IMR-90 (cell line): ENCODE results near the gene SLC44A1. TPM values are rescaled to one million over a fixed set of nuclear protein-coding genes. Genes with fewer than 3 reads are reported as not detected.

Experiments used
- ATAC-seq: fragments of 200-7000 bp; cut with Tn5 transposase; 2 replicates; pipeline ENCODE4 v1.9.1; 2020; ENCODE audit warnings: low read depth, mild to moderate bottlenecking, moderate library complexity
- BruUV-seq: library from RNA; stranded (reverse); fragments of 400-500 nt; replicated peaks from 2 replicates; lab custom pipeline; 2021; lab: Mats Ljungman, UMichigan
- CTCF ChIA-PET: fragments of 300-600 bp; formaldehyde crosslinking; extraction: SDS; loops from one replicate; lab custom pipeline; 2021; ENCODE audit warnings: antibody characterized with exemption; lab: Yijun Ruan, JAX
- POLR2A ChIA-PET: fragments of 300-600 bp; sonication (Branson Sonifier 250); formaldehyde crosslinking; loops from one replicate; lab custom pipeline; 2022; ENCODE audit warnings: antibody characterized with exemption; ENCODE audit not compliant: unreplicated experiment; lab: Charles Lee
- DNase-seq: peaks from one replicate; pipeline ENCODE4 v3.0.0; 2013
- H2AFZ ChIP-seq: replicated peaks from 2 replicates; pipeline ENCODE3; 2013; ENCODE audit warnings: low read length, mild to moderate bottlenecking; ENCODE audit not compliant: poor library complexity
- H2AK5ac ChIP-seq: 2 replicates; pipeline ENCODE4 v1.6.1; 2013; ENCODE audit warnings: low read depth, low read length, inconsistent platforms
- H2AK9ac ChIP-seq: replicated peaks from 2 replicates; pipeline ENCODE3; 2013; ENCODE audit warnings: mild to moderate bottlenecking, low read depth, low read length, moderate library complexity; ENCODE audit not compliant: poor library complexity
- H2BK120ac ChIP-seq: 2 replicates; pipeline ENCODE4 v1.6.1; 2013; ENCODE audit warnings: low read depth, low read length, inconsistent platforms
- H2BK15ac ChIP-seq: 3 replicates; pipeline ENCODE4 v1.6.1; 2013; ENCODE audit warnings: low read depth, low read length, inconsistent platforms
- H2BK20ac ChIP-seq: 2 replicates; pipeline ENCODE4 v1.6.1; 2013; ENCODE audit warnings: low read depth, mild to moderate bottlenecking, inconsistent platforms, low read length, moderate library complexity
- H2BK5ac ChIP-seq: 2 replicates; pipeline ENCODE4 v1.6.1; 2013; ENCODE audit warnings: mild to moderate bottlenecking, low read depth, low read length, inconsistent platforms; ENCODE audit not compliant: poor library complexity, severe bottlenecking
- H3K14ac ChIP-seq: replicated peaks from 2 replicates; pipeline ENCODE4 v1.6.1; 2013; ENCODE audit warnings: low read depth, low read length, inconsistent platforms
- H3K18ac ChIP-seq: 2 replicates; pipeline ENCODE4 v1.6.1; 2013; ENCODE audit warnings: low read depth, low read length, control low read depth
- H3K23ac ChIP-seq: 2 replicates; pipeline ENCODE4 v1.6.1; 2013; ENCODE audit warnings: low read depth, low read length, inconsistent platforms
- H3K27ac ChIP-seq: 2 replicates; pipeline ENCODE4 v1.5.1; 2013; ENCODE audit warnings: mild to moderate bottlenecking, control low read depth, low read length; ENCODE audit not compliant: insufficient read depth
- H3K27me3 ChIP-seq: 2 replicates; pipeline ENCODE4 v1.6.1; 2013; ENCODE audit warnings: low read length; ENCODE audit not compliant: control insufficient read depth, insufficient read depth
- H3K36me3 ChIP-seq: 2 replicates; pipeline ENCODE4 v1.6.1; 2013; ENCODE audit warnings: low read length, mixed read lengths; ENCODE audit not compliant: control insufficient read depth, insufficient read depth
- H3K4ac ChIP-seq: 2 replicates; pipeline ENCODE4 v1.6.1; 2013; ENCODE audit warnings: low read depth, low read length, inconsistent platforms
- H3K4me1 ChIP-seq: 2 replicates; pipeline ENCODE4 v1.6.1; 2013; ENCODE audit warnings: low read length, mixed read lengths; ENCODE audit not compliant: control insufficient read depth, insufficient read depth
- H3K4me2 ChIP-seq: 2 replicates; pipeline ENCODE4 v1.6.1; 2013; ENCODE audit warnings: low read depth, mild to moderate bottlenecking, control low read depth, low read length, moderate library complexity
- H3K4me3 ChIP-seq: 2 replicates; pipeline ENCODE4 v1.5.1; 2013; ENCODE audit warnings: low read depth, mild to moderate bottlenecking, control low read depth, low read length, moderate library complexity; ENCODE audit not compliant: insufficient read depth
- H3K56ac ChIP-seq: 2 replicates; pipeline ENCODE4 v1.6.1; 2013; ENCODE audit warnings: low read length, inconsistent platforms; ENCODE audit not compliant: insufficient read depth; ENCODE audit errors: extremely low read depth
- H3K79me1 ChIP-seq, 2 experiments: 2 replicates each; pipeline ENCODE4 v1.6.1; 2013; ENCODE audit warnings: low read length in 2 of 2, inconsistent platforms in 1 of 2, low read depth in 1 of 2
- H3K9ac ChIP-seq: 2 replicates; pipeline ENCODE4 v1.6.1; 2013; ENCODE audit warnings: low read depth, low read length, control low read depth
- H3K9me1 ChIP-seq: 2 replicates; pipeline ENCODE4 v1.6.1; 2013; ENCODE audit warnings: low read length, inconsistent platforms; ENCODE audit not compliant: insufficient read depth
- H3K9me3 ChIP-seq: 2 replicates; pipeline ENCODE4 v1.6.1; 2013; ENCODE audit warnings: low read length; ENCODE audit not compliant: control insufficient read depth, insufficient read depth
- H4K20me1 ChIP-seq: 2 replicates; pipeline ENCODE4 v1.6.1; 2013; ENCODE audit warnings: low read length, inconsistent platforms; ENCODE audit not compliant: insufficient read depth
- H4K5ac ChIP-seq: 2 replicates; pipeline ENCODE4 v1.6.1; 2013; ENCODE audit warnings: mild to moderate bottlenecking, low read depth, low read length, control low read depth
- H4K8ac ChIP-seq, 2 experiments: 2 replicates each; pipeline ENCODE4 v1.6.1; 2013; ENCODE audit warnings: low read depth in 2 of 2, low read length in 2 of 2, control low read depth in 1 of 2, inconsistent platforms in 1 of 2
- H4K91ac ChIP-seq: 2 replicates; pipeline ENCODE4 v1.6.1; 2013; ENCODE audit warnings: low read depth, low read length, inconsistent platforms; ENCODE audit not compliant: insufficient read depth
- CTCF ChIP-seq: conservative IDR thresholded peaks from 2 replicates; pipeline ENCODE4 v1.5.1; 2012; ENCODE audit warnings: mild to moderate bottlenecking, low read depth, low read length, improper control_type of control experiment
- FOS ChIP-seq: fragments of 150-350 bp; IDR thresholded peaks from 2 replicates; pipeline ENCODE4 v1.6.1; 2016; ENCODE audit warnings: low read depth, low read length
- SMC3 ChIP-seq: fragments of 150-350 bp; IDR thresholded peaks from 2 replicates; pipeline ENCODE4 v1.6.1; 2016; ENCODE audit warnings: low read depth, mild to moderate bottlenecking, antibody characterized with exemption, low read length, moderate library complexity
- WGBS, 2 experiments: methylation state at CpG; one replicate each; pipeline versions ENCODE4 v1.1.5 to v1.1.7; 2013; ENCODE audit warnings: missing lambda C conversion rate in 2 of 2; ENCODE audit not compliant: insufficient read length in 1 of 2; ENCODE audit errors: extremely low coverage in 2 of 2; 5-methylcytosine and 5-hydroxymethylcytosine counted together
- dilution Hi-C: fragments of 300-500 bp; cut with HindIII; formaldehyde crosslinking; loops from one replicate; pipeline ENCODE4 v1.14.3; 2018; ENCODE audit warnings: low sequenced_read_pairs; ENCODE audit not compliant: unreplicated experiment
- in situ Hi-C: fragments of 300-500 bp; cut with MboI; formaldehyde crosslinking; loops from 3 replicates; pipeline ENCODE4 v1.14.3; 2019; ENCODE audit warnings: low sequenced_read_pairs, inconsistent platforms, mixed read lengths
- intact Hi-C: fragments of 100-400 bp; cut with micrococcal nuclease; formaldehyde crosslinking; loops from 2 replicates; pipeline ENCODE4 v1.10.0; 2022
- polyA plus RNA-seq, 3 experiments: library from polyadenylated mRNA; depleted of rRNA; stranded (reverse); fragments of >200 nt; gene quantifications; 2 replicates each; pipeline ENCODE4 v1.2.3, GENCODE V29; 2012; ENCODE audit warnings: low replicate concordance in 1 of 3
- total RNA-seq: library from RNA; depleted of rRNA; stranded (reverse); fragments of >200 nt; gene quantifications from 2 replicates; pipeline ENCODE4 v1.2.3, GENCODE V29; 2012

The SLC44A1 gene
- total and polyA plus RNA-seq, 2 of the 4 experiments (the other 2 are of a cell fraction): 5.2 to 21.7 TPM

- Histone ChIP-seq H4K5ac (no peak overlapping the region), H4K8ac (no peak overlapping the region), H3K4me2 (no peak overlapping the region), H3K79me1 (no peaks in the 10 kb centered on the region; a peak in 1 of 4 replicates), H3K23ac (no peak overlapping the region), H3K14ac (no peak overlapping the region), H4K91ac (no peak overlapping the region), H2BK20ac (no peak overlapping the region), H3K18ac (no peak overlapping the region), H3K9me1 (peaks cover 3% of the 10 kb centered on the region; the same call in 1 of the 2 replicates), H3K4me3 (no peak overlapping the region), H2BK5ac (no peak overlapping the region), H2AK9ac (no peak overlapping the region), H2AFZ (no peak overlapping the region), H3K4ac (no peak overlapping the region), H3K9me3 (no peaks in the 10 kb centered on the region), H3K4me1 (peaks cover 9% of the 10 kb centered on the region), H3K36me3 (no peaks in the 10 kb centered on the region), H2BK15ac (no peak overlapping the region), H2AK5ac (no peak overlapping the region), H3K27ac (no peak overlapping the region), H2BK120ac (no peak overlapping the region), H3K56ac (no peak overlapping the region), H3K27me3 (no peaks in the 10 kb centered on the region), H4K20me1 (no peaks in the 10 kb centered on the region), H3K9ac (no peak overlapping the region)
- WGBS, 2 experiments: 94% methylated on average over 7 of the region's 8 CpGs; no CpG with 5 or more reads in 1 of the 2 experiments
- ATAC-seq: no peak
- ChIA-PET POLR2A (no interaction called here), CTCF (no interaction called here)
- dilution Hi-C loops: no loop called here
- BruUV-seq: no TSS peak
- intact Hi-C loops: no loop called here
- TF ChIP-seq SMC3: no peak
- no peak for TF ChIP-seq CTCF
- no peak for TF ChIP-seq FOS
- in situ Hi-C loops: no loop called here
- no peak for DNase-seq
Measured at GRCh38 chr9:105443121-105443520, 198.7 kb downstream of the SLC44A1 start.
